Left lung (tissue), 10 donors: ENCODE data around the gene OAS3. TPM values are rescaled to one million over a fixed set of nuclear protein-coding genes. Genes with fewer than 3 reads are reported as not detected.
A peak's percentile ranks its signal among the peaks of the same experiment; 100 is the strongest.

Experiments
- ATAC-seq: fragments of 200-7000 bp; cut with Tn5 transposase; one replicate; pipeline ENCODE4 v1.9.1; 2020; ENCODE audit warnings: moderate library complexity
- DNase-seq, 4 donors: peaks; one replicate each; pipeline ENCODE4 v3.0.0-alpha.2; 2013 to 2020
- H3K27ac ChIP-seq, 2 donors: fragments of 200-600 bp; sonication (generic) in 1 of 2; one replicate each; pipeline versions ENCODE4 v1.5.0 to v1.8.0; 2020 to 2021
- H3K27me3 ChIP-seq, 2 donors: fragments of 200-600 bp; sonication (generic) in 1 of 2; one replicate each; pipeline versions ENCODE4 v1.5.0 to v1.8.0; 2020 to 2021
- H3K36me3 ChIP-seq, 2 donors: fragments of 200-600 bp; sonication (generic) in 1 of 2; one replicate each; pipeline versions ENCODE4 v1.5.0 to v1.8.0; 2020 to 2021
- H3K4me1 ChIP-seq, 2 donors: fragments of 200-600 bp; one replicate each; pipeline ENCODE4 v1.8.0; 2021
- H3K4me3 ChIP-seq, 2 donors: fragments of 200-600 bp; sonication (generic) in 1 of 2; one replicate each; pipeline versions ENCODE4 v1.5.0 to v1.8.0; 2020 to 2021; ENCODE audit warnings: mild to moderate bottlenecking in 1 of 2
- H3K9me3 ChIP-seq, 2 donors: fragments of 200-600 bp; sonication (generic) in 1 of 2; one replicate each; pipeline versions ENCODE4 v1.5.0 to v1.8.0; 2020 to 2021
- intact Hi-C, 2 donors: fragments of 100-400 bp; cut with DNase I; formaldehyde crosslinking; loops; one replicate each; pipeline versions ENCODE4 v1.11.2 to v1.14.2; 2022
- polyA plus RNA-seq, 6 donors: library from polyadenylated mRNA; unstranded; fragments of 120-200 nt; gene quantifications; one replicate each; pipeline ENCODE4 v1.2.1, GENCODE V29; 2013; ENCODE audit not compliant: insufficient read length in 6 of 6
- total RNA-seq, 2 donors: library from RNA; stranded (reverse); fragmentation: NEBNext Ultra II Directional; extraction: Animal tissue kit (Norgen Biotek cat#: 25700); gene quantifications; one replicate each; pipeline ENCODE4 v1.2.1, GENCODE V29; 2021
- TF ChIP-seq, protein P1 (sequence below), 2 donors: fragments of 200-600 bp; sonication (generic) in 1 of 2; IDR thresholded peaks; one replicate each; pipeline versions ENCODE4 v1.5.0 to v1.8.0; 2021; ENCODE audit warnings: antibody characterized with exemption in 2 of 2
- donor health status: DM: no; HTN: yes; CAD: no.
- donor health status: DM: no; HTN: no; CAD: no.

OAS3 gene
- total and polyA plus RNA-seq, 8 donors, result 11.4 to 47.5 (median 17.7) TPM

DNA sequence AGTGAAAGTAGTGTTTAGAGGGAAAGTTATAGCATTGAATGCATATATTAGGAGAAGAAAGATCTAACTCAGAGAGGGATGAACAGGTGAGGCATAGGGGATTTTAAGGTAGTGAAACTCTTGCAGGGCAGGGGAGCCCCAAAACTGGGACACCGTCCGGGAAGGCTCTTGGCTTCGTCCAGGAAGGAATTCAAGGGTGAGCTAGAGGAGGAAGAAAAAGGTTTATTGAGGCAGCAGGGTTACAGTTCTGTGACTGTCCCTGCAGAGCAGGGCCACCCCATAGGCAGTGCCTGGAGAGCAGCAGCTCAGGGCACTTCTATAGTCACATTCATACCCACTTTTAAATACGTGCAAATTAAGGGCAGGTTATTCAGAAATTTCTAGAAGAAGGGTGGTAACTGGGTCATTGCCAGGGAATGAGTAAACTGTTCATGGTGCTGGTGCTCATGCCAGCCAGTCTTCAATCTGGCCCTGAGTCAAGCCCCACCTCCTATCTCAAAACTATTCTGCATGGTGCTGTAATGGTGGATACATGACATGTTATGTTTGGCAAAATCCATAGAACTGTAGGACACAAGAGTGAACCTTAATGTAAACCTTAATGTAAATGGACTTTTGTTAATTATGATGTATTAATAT, 32.7 kb upstream of the OAS3 start:
- Histone ChIP-seq H3K27ac (no peak overlapping the region), H3K9me3 (no peaks in the 10 kb centered on the region), H3K4me1 (peaks cover 15 to 56% of the 10 kb centered on the region in 2 donors), H3K36me3 (peaks cover 0 to 12% of the 10 kb centered on the region in 2 donors), H3K4me3 (no peak overlapping the region), H3K27me3 (no peaks in the 10 kb centered on the region)
- DNase-seq (no peak), ATAC-seq (no peak)
- TF ChIP-seq, protein P1, sequence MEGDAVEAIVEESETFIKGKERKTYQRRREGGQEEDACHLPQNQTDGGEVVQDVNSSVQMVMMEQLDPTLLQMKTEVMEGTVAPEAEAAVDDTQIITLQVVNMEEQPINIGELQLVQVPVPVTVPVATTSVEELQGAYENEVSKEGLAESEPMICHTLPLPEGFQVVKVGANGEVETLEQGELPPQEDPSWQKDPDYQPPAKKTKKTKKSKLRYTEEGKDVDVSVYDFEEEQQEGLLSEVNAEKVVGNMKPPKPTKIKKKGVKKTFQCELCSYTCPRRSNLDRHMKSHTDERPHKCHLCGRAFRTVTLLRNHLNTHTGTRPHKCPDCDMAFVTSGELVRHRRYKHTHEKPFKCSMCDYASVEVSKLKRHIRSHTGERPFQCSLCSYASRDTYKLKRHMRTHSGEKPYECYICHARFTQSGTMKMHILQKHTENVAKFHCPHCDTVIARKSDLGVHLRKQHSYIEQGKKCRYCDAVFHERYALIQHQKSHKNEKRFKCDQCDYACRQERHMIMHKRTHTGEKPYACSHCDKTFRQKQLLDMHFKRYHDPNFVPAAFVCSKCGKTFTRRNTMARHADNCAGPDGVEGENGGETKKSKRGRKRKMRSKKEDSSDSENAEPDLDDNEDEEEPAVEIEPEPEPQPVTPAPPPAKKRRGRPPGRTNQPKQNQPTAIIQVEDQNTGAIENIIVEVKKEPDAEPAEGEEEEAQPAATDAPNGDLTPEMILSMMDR (IDR thresholded peaks at IDR 0.05), result no peak
- intact Hi-C loops, result no loop called here

DNA sequence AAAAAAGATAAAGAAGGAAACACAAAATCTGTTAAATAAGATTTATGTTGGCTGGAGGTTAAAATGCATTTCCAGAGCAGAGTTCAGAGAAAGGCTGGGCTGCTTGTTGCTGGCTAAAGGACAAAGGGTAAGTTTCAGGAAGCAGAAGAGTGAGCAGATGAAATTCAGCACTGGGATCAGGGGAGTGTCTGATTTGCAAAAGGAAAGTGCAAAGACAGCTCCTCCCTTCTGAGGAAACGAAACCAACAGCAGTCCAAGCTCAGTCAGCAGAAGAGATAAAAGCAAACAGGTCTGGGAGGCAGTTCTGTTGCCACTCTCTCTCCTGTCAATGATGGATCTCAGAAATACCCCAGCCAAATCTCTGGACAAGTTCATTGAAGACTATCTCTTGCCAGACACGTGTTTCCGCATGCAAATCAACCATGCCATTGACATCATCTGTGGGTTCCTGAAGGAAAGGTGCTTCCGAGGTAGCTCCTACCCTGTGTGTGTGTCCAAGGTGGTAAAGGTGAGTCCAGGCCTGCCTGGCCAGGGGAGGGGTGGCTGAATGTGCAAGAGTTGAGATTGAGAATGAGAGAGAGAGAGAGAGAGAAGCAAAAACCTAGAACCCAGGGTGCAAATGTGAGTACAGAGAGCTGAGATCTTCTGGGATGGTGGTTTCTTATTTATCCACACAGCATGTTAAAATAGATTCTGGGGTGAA, 31.4 kb upstream of the OAS3 start, which contains the start of gene OAS1:
Gene OAS1, plus strand, starts transcription at position 251 of the 703 bp plus-strand sequence. Its CDS starts 78 bp downstream, at position 329.
- peak; percentile 91 for ATAC-seq
- DNase-seq, result peak in 1 of 4 donors; percentile 39
- H3K4me1 ChIP-seq, result peaks cover 15 to 56% of the 10 kb centered on the region in 2 donors
- TF ChIP-seq, protein P1 (IDR thresholded peaks at IDR 0.05), result no peak
- peaks cover 0 to 1% of the 10 kb centered on the region in 2 donors for H3K9me3 ChIP-seq
- H3K4me3 ChIP-seq, result peak within 1 kb of the TSS; percentile 26 to 58
- peak within 1 kb of the TSS; percentile 54 to 84 for H3K27ac ChIP-seq
- no peaks in the 10 kb centered on the region for H3K27me3 ChIP-seq
- H3K36me3 ChIP-seq, result peaks cover 0 to 25% of the 10 kb centered on the region in 2 donors
- intact Hi-C loops, result no loop called here

DNA sequence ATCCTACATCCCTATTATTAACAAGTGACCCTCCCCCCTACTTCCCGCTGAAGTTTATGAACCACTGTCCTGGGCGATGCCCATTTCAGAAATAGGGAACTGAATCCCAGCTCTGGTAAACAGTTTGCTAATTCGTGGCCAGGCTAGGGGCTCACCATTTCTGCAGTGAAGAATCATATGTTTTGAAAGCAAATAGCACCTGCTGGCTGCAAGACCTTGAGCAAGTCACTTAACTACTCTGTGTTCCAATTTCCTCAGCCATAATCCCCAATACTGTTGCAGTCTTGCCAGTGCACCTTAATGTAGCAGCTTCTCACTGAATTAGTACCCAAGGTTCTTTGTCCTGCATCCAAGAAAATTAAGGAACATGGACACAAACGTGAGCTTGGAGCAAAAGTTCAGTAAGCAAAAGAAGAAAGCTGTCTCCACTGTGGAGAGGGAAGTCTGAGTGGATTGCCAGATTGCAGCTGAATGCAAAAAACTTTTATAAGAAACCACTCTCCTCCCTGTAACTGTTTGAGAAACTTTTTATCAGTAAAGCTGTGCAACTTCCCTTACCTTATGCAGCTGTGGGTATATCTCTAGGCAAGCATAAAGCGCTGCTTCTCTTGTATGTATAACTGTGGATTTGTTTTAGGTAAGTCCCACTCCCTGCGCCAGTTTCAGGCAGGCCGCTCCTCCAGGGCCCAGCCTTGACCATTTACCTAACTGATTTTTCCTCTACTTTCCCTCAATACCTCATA, 30.7 kb upstream of the OAS3 start:
- Histone ChIP-seq H3K9me3 (peaks cover 0 to 9% of the 10 kb centered on the region in 2 donors), H3K4me1 (peaks cover 15 to 53% of the 10 kb centered on the region in 2 donors), H3K27me3 (no peaks in the 10 kb centered on the region), H3K36me3 (peaks cover 0 to 32% of the 10 kb centered on the region in 2 donors), H3K4me3 (peak overlapping the region; percentile 26 to 58), H3K27ac (peak overlapping the region; percentile 54 to 84)
- TF ChIP-seq, protein P1 (IDR thresholded peaks at IDR 0.05), result no peak
- no peak for DNase-seq
- ATAC-seq, result peak; percentile 54
- intact Hi-C loops, result no loop called here

DNA sequence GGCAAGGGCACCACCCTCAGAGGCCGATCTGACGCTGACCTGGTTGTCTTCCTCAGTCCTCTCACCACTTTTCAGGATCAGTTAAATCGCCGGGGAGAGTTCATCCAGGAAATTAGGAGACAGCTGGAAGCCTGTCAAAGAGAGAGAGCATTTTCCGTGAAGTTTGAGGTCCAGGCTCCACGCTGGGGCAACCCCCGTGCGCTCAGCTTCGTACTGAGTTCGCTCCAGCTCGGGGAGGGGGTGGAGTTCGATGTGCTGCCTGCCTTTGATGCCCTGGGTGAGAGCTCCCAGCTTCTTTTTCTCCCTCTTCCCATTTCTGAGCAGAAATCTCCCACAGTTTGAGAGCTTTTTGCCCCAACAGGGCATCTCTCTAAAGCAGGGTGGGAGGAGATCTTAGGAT, 29.7 kb upstream of the OAS3 start:
- peak overlapping the region in 1 of 2 donors; percentile 58 for H3K4me3 ChIP-seq

More for the DNA sequence above, 29.7 kb upstream of the OAS3 start:
- H3K36me3 ChIP-seq, result peaks cover 0 to 42% of the 10 kb centered on the region in 2 donors
- DNase-seq (no peak), ATAC-seq (no peak)
- H3K4me1 ChIP-seq, result peaks cover 15 to 52% of the 10 kb centered on the region in 2 donors
- intact Hi-C loops, result no loop called here
- H3K27me3 ChIP-seq, result no peaks in the 10 kb centered on the region
- TF ChIP-seq, protein P1 (IDR thresholded peaks at IDR 0.05), result no peak
- H3K27ac ChIP-seq, result no peak overlapping the region
- H3K9me3 ChIP-seq, result peaks cover 3 to 18% of the 10 kb centered on the region in 2 donors
